Liver (tissue), 3 donors: ENCODE data around the gene THOC5.

ENCODE experiments used
- CTCF ChIP-seq: fragments of 150-350 bp; IDR thresholded peaks from 2 replicates; pipeline ENCODE4 v1.5.1; 2017; ENCODE audit warnings: improper control_type of control experiment, low read depth, low read length; ENCODE audit not compliant: missing input control
- FOXA1 ChIP-seq: IDR thresholded peaks from 2 replicates; pipeline ENCODE4 v1.6.1; 2016; ENCODE audit warnings: antibody characterized with exemption
- GABPA ChIP-seq, 2 donors: IDR thresholded peaks in 1 of 2; conservative IDR thresholded peaks in 1 of 2; 2 replicates each; pipeline ENCODE4 v1.6.1; 2016; ENCODE audit warnings: antibody characterized with exemption in 2 of 2, mild to moderate bottlenecking in 1 of 2, moderate library complexity in 1 of 2
- JUND ChIP-seq, 2 donors: IDR thresholded peaks; 2 replicates each; pipeline ENCODE4 v1.6.1; 2016; ENCODE audit warnings: antibody characterized with exemption in 2 of 2
- MAX ChIP-seq: IDR thresholded peaks from 2 replicates; pipeline ENCODE4 v1.6.1; 2016; ENCODE audit warnings: antibody characterized with exemption
- RAD21 ChIP-seq, 2 donors: IDR thresholded peaks; 2 replicates each; pipeline ENCODE4 v1.6.1; 2016; ENCODE audit warnings: antibody characterized with exemption in 2 of 2, mild to moderate bottlenecking in 2 of 2
- REST ChIP-seq: IDR thresholded peaks from 2 replicates; pipeline ENCODE4 v1.6.1; 2016; ENCODE audit warnings: antibody characterized with exemption, mild to moderate bottlenecking
- RXRA ChIP-seq, 2 donors: IDR thresholded peaks; 2 replicates each; pipeline ENCODE4 v1.6.1; 2017 to 2018; ENCODE audit warnings: antibody characterized with exemption in 2 of 2, mild to moderate bottlenecking in 1 of 2
- SP1 ChIP-seq: IDR thresholded peaks from 2 replicates; pipeline ENCODE4 v1.6.1; 2018; ENCODE audit warnings: antibody characterized with exemption, mild to moderate bottlenecking
- TAF1 ChIP-seq: conservative IDR thresholded peaks from 2 replicates; pipeline ENCODE4 v1.6.1; 2016; ENCODE audit warnings: antibody characterized with exemption, mild to moderate bottlenecking
- donor health status: healthy.
- donor health status: healthy.

GRCh38 chr22:29469755-29470154 lies 83.8 kb downstream of the THOC5 start:
- TF ChIP-seq CTCF (no peak), MAX (no peak), SP1 (no peak), TAF1 (no peak), GABPA (IDR thresholded peaks at IDR 0.05 in 1 of 2, conservative IDR thresholded peaks at IDR 0.05 in 1 of 2) (no peak), JUND (IDR thresholded peaks at IDR 0.05) (no peak), RAD21 (IDR thresholded peaks at IDR 0.05) (no peak), RXRA (IDR thresholded peaks at IDR 0.05) (no peak), FOXA1 (no peak), REST (no peak)
